K562 (cell line): ENCODE results near the gene ADNP. TPM values are rescaled to one million over a fixed set of nuclear protein-coding genes. Genes with fewer than 3 reads are reported as not detected.

Experiments
- ATAC-seq: fragments of 200-7000 bp; cut with Tn5 transposase; 3 replicates; pipeline ENCODE4 v1.9.1; 2020; ENCODE audit warnings: moderate library complexity
- BruUV-seq: library from RNA; stranded (reverse); fragments of 400-500 nt; replicated peaks from 2 replicates; lab custom pipeline; 2021; lab: Mats Ljungman, UMichigan
- CTCF ChIA-PET: fragments of 300-600 bp; formaldehyde crosslinking; extraction: SDS; loops from one replicate; lab custom pipeline; 2021; ENCODE audit warnings: low intra/inter-chr PET ratio; lab: Yijun Ruan, JAX
- POLR2A ChIA-PET: fragments of 300-600, 350-650 bp; sonication (Branson Sonifier 250); formaldehyde crosslinking; extraction: SDS; loops from one replicate; lab custom pipeline; 2021; ENCODE audit warnings: antibody characterized with exemption, inconsistent platforms; lab: Yijun Ruan, JAX
- DNase-seq, 4 experiments: peaks; one replicate each; pipeline versions ENCODE4 v3.0.0 to v3.0.0-alpha.2; 2011 to 2018; ENCODE audit warnings: low spot score in 3 of 4, mixed read lengths in 3 of 4; ENCODE audit errors: extremely low read depth in 1 of 4
- FAIRE-seq: peaks from 2 replicates; lab custom pipeline; 2011; peaks lifted over from hg19 to GRCh38; lab: Jason Lieb, UNC
- H2AFZ ChIP-seq: 2 replicates; pipeline ENCODE4 v1.6.0; 2011; ENCODE audit warnings: low read depth, low read length, control low read depth, inconsistent platforms
- H3K27ac ChIP-seq: fragments of 200-600 bp; 3 replicates; pipeline ENCODE4 v1.8.0; 2011; ENCODE audit warnings: low read depth, mild to moderate bottlenecking, control low read depth, inconsistent platforms, low read length, moderate library complexity, mixed read lengths; ENCODE audit errors: extremely low read depth
- H3K27me3 ChIP-seq, 2 experiments: fragments of 300-600 bp in 1 of 2; 2 replicates in 1 of 2; 3 replicates in 1 of 2; pipeline versions ENCODE4 v1.6.0 to v1.8.0; 2011; ENCODE audit warnings: inconsistent platforms in 2 of 2, low read length in 2 of 2, mild to moderate bottlenecking in 1 of 2, mixed read lengths in 1 of 2, moderate library complexity in 1 of 2; ENCODE audit not compliant: control insufficient read depth in 2 of 2, insufficient read depth in 2 of 2
- H3K36me3 ChIP-seq: fragments of 300-600 bp; 3 replicates; pipeline ENCODE4 v1.8.0; 2011; ENCODE audit warnings: mild to moderate bottlenecking, low read length, inconsistent platforms; ENCODE audit not compliant: control insufficient read depth, insufficient read depth
- H3K4me1 ChIP-seq, 2 experiments: fragments of 200-600 bp in 1 of 2; replicated peaks in 1 of 2; 2 replicates in 1 of 2; 3 replicates in 1 of 2; pipeline versions ENCODE4 v1.5.1 to v1.8.0; 2011; ENCODE audit warnings: inconsistent platforms in 2 of 2, low read length in 2 of 2, mild to moderate bottlenecking in 1 of 2, mixed read lengths in 1 of 2, moderate library complexity in 1 of 2; ENCODE audit not compliant: control insufficient read depth in 2 of 2, insufficient read depth in 2 of 2
- H3K4me2 ChIP-seq: 2 replicates; pipeline ENCODE4 v1.6.1; 2011; ENCODE audit warnings: low read length, control low read depth, inconsistent platforms, mixed read lengths; ENCODE audit not compliant: insufficient read depth
- H3K4me3 ChIP-seq: fragments of 200-600 bp; sonication (generic), shearing (Covaris generic); 2 replicates; pipeline ENCODE4 v1.5.1; 2016; ENCODE audit warnings: control low read depth, inconsistent platforms
- H3K79me2 ChIP-seq: fragments of 200-600 bp; 3 replicates; pipeline ENCODE4 v1.8.0; 2011; ENCODE audit warnings: low read length, inconsistent platforms; ENCODE audit not compliant: control insufficient read depth, insufficient read depth
- H3K9ac ChIP-seq, 2 experiments: 2 replicates each; pipeline versions ENCODE4 v1.6.0 to v1.6.1; 2011; ENCODE audit warnings: low read depth in 2 of 2, low read length in 2 of 2, control low read depth in 1 of 2, inconsistent platforms in 1 of 2, mild to moderate bottlenecking in 1 of 2, mixed read lengths in 1 of 2; ENCODE audit not compliant: insufficient read depth in 1 of 2
- H3K9me1 ChIP-seq: one replicate; pipeline ENCODE4 v1.6.0; 2011; ENCODE audit warnings: inconsistent platforms, mild to moderate bottlenecking, low read length, moderate library complexity; ENCODE audit not compliant: control insufficient read depth, insufficient read depth
- H3K9me3 ChIP-seq: replicated peaks from 2 replicates; pipeline ENCODE4 v1.5.1; 2011; ENCODE audit warnings: low read depth, low read length, inconsistent platforms; ENCODE audit not compliant: control insufficient read depth, insufficient read depth
- H4K20me1 ChIP-seq: replicated peaks from 2 replicates; pipeline ENCODE4 v1.6.1; 2011; ENCODE audit warnings: low read length, inconsistent platforms, mixed read lengths; ENCODE audit not compliant: control insufficient read depth, insufficient read depth
- MAFF ChIP-seq: IDR thresholded peaks from 2 replicates; pipeline ENCODE4 v1.6.1; 2012; ENCODE audit warnings: low read length, improper control_type of control experiment
- MEF2D ChIP-seq: conservative IDR thresholded peaks from 2 replicates; pipeline ENCODE4 v1.6.1; 2016; ENCODE audit warnings: low read depth, missing genetic modification characterization, missing compliant biosample characterization
- TEAD2 ChIP-seq: fragments of 450-650 bp; IDR thresholded peaks from 2 replicates; pipeline ENCODE4 v1.6.1; 2016; ENCODE audit warnings: missing genetic modification characterization, control low read depth, missing compliant biosample characterization
- UBTF ChIP-seq, 2 experiments: IDR thresholded peaks; 2 replicates each; pipeline ENCODE4 v1.6.1; 2012; ENCODE audit warnings: improper control_type of control experiment in 2 of 2, low read depth in 2 of 2, low read length in 2 of 2, borderline replicate concordance in 1 of 2
- ZNF121 ChIP-seq: sonication (generic); formaldehyde crosslinking; conservative IDR thresholded peaks from 2 replicates; pipeline ENCODE4 v1.8.0; 2022; ENCODE audit warnings: missing genetic modification reagents
- ZNF766 ChIP-seq: fragments of 200-800 bp; sonication (Bioruptor generic); conservative IDR thresholded peaks from 2 replicates; pipeline ENCODE4 v1.6.1; 2016; ENCODE audit warnings: missing genetic modification characterization, missing compliant biosample characterization
- ZSCAN29 ChIP-seq: fragments of 450-650 bp; IDR thresholded peaks from 2 replicates; pipeline ENCODE4 v1.6.1; 2017
- WGBS: fragments of 100-300 bp; shearing (Covaris generic); methylation state at CpG from one replicate; pipeline ENCODE4 v1.1.6; 2016; ENCODE audit warnings: low coverage, mixed read lengths; ENCODE audit not compliant: insufficient coverage; ENCODE audit errors: missing lambda C conversion rate; 5-methylcytosine and 5-hydroxymethylcytosine counted together
- in situ Hi-C: fragments of 300-500 bp; cut with MboI; formaldehyde crosslinking; loops from 4 replicates; pipeline ENCODE4 v1.15.0; 2018; ENCODE audit warnings: inconsistent platforms, mixed read lengths
- intact Hi-C: fragments of 100-400 bp; cut with micrococcal nuclease; formaldehyde crosslinking; loops from 2 replicates; pipeline ENCODE4 v1.14.2; 2022
- polyA plus RNA-seq, 8 experiments: library from polyadenylated mRNA; depleted of rRNA in 4 of 8; stranded (reverse) in 5 of 8; unstranded in 3 of 8; fragments of >200 nt; fragmentation: Nextera tagmentation in 2 of 8; fragmentation: Illumina TruSeq in 1 of 8; extraction: Ambion mirVana in 2 of 8; extraction: Trizol in 1 of 8; gene quantifications; 2 replicates each; pipeline versions ENCODE4 v1.2.1 to v1.2.3, GENCODE V29; 2011 to 2014; ENCODE audit warnings: inconsistent platforms in 1 of 8, missing spikeins in 1 of 8
- total RNA-seq, 7 experiments: library from RNA; depleted of rRNA in 6 of 7; stranded (reverse); fragments of >200 nt in 6 of 7; fragmentation: Illumina TruSeq in 2 of 7; extraction: Trizol in 2 of 7; gene quantifications; 2 replicates each; pipeline versions ENCODE4 v1.2.1 to v1.2.3, GENCODE V29; 2011 to 2021; ENCODE audit warnings: low replicate concordance in 1 of 7
- TF ChIP-seq, protein P1 (sequence below): fragments of 450-650 bp; conservative IDR thresholded peaks from 2 replicates; pipeline ENCODE4 v1.6.1; 2016; ENCODE audit warnings: missing genetic modification characterization, low read depth, mild to moderate bottlenecking, missing compliant biosample characterization, moderate library complexity
- TF ChIP-seq, protein P2 (sequence below): fragments of 250-450 bp; sonication (Bioruptor Pico); IDR thresholded peaks from 2 replicates; pipeline ENCODE4 v1.4.0; 2020; ENCODE audit warnings: mild to moderate bottlenecking, moderate library complexity
- TF ChIP-seq, protein P3 (sequence below): sonication (generic); formaldehyde crosslinking; IDR thresholded peaks from 2 replicates; pipeline ENCODE4 v1.8.1; 2022; ENCODE audit warnings: missing genetic modification reagents

The ADNP gene
- total and polyA plus RNA-seq, 9 of the 15 experiments (the other 6 are each of a cell fraction or from before 2014, with no cell fraction given): 17.8 to 59.9 (median 25.3) TPM

- TF ChIP-seq, protein P1, sequence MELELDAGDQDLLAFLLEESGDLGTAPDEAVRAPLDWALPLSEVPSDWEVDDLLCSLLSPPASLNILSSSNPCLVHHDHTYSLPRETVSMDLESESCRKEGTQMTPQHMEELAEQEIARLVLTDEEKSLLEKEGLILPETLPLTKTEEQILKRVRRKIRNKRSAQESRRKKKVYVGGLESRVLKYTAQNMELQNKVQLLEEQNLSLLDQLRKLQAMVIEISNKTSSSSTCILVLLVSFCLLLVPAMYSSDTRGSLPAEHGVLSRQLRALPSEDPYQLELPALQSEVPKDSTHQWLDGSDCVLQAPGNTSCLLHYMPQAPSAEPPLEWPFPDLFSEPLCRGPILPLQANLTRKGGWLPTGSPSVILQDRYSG (tag): peak; percentile 17; the same call in 1 of the 2 replicates
Observed at GRCh38 chr20:50932016-50932485, 814 bp upstream of the ADNP start (continued).

DNA sequence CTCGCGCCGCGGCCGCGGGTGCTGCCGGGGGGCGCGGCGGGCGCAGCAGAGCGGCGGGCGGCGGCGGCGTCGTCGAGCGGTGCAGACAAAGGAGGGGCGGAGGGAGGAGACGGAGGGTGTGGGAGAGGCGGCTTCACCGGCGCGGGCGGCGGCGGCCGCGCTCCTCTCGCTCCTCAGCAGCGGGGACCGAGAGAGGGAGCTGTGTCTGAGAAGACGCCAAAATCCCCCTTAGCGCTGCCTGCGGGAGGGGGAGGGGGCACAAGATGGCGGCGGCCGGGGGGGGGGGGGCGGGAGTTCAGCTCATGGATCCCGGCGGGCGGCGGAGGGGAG lies 296 bp downstream of the ADNP start:
- Histone ChIP-seq H3K27me3 (no peaks in the 10 kb centered on the region), H3K4me2 (peak overlapping the region; percentile 83; the same call in 1 of the 2 replicates), H3K79me2 (peaks cover 48% of the 10 kb centered on the region), H3K4me3 (peak overlapping the region; percentile 71), H3K4me1 (peaks cover 12 to 19% of the 10 kb centered on the region in 2 experiments), H3K27ac (peak overlapping the region; percentile 99), H3K9me3 (no peaks in the 10 kb centered on the region), H3K9ac (peak overlapping the region; percentile 92 to 94; a peak in 3 of 4 replicates), H4K20me1 (peaks cover 11% of the 10 kb centered on the region), H3K36me3 (peaks cover 73% of the 10 kb centered on the region), H3K9me1 (no peaks in the 10 kb centered on the region), H2AFZ (no peak overlapping the region; the same call in 1 of the 2 replicates)
- intact Hi-C loops (no loop called here), in situ Hi-C loops (loop anchor here (10.0 kb wide), 1 partner anchor 116 kb away; no protein-coding TSS in a partner anchor)
- ChIA-PET CTCF (interaction anchor here (0.6 kb wide), 1 partner anchor 132 kb away, joined by 3 read pairs; no protein-coding TSS in a partner anchor), POLR2A (interaction anchor here (0.6 to 4.7 kb wide), 19 partner anchors 9 to 639 kb away, joined by 3 to 30 read pairs (median 3); partner anchors contain the start of genes BCAS4, DPM1 and MOCS3)
- DNase-seq: peak in 2 of 4 experiments; percentile 74 to 75
- whole genome bisulfite sequencing: 0% methylated on average over 20 of the region's 45 CpGs
- peak; percentile 43 for ATAC-seq
- FAIRE-seq: no peak
- BruUV-seq: no TSS peak
- TF ChIP-seq ZNF121 (CRISPR knock-in tag) (no peak), TEAD2 (no peak), UBTF (IDR thresholded peaks at IDR 0.05; ENCODE audit: borderline replicate concordance in 1 of 2, low read depth in 2 of 2, low read length in 2 of 2) (peak in 1 of 2 experiments; percentile 55; a peak in 1 of 4 replicates), ZSCAN29 (no peak), MEF2D (tag) (no peak), MAFF (no peak), ZNF766 (CRISPR knock-in tag) (no peak)
- TF ChIP-seq, protein P2, sequence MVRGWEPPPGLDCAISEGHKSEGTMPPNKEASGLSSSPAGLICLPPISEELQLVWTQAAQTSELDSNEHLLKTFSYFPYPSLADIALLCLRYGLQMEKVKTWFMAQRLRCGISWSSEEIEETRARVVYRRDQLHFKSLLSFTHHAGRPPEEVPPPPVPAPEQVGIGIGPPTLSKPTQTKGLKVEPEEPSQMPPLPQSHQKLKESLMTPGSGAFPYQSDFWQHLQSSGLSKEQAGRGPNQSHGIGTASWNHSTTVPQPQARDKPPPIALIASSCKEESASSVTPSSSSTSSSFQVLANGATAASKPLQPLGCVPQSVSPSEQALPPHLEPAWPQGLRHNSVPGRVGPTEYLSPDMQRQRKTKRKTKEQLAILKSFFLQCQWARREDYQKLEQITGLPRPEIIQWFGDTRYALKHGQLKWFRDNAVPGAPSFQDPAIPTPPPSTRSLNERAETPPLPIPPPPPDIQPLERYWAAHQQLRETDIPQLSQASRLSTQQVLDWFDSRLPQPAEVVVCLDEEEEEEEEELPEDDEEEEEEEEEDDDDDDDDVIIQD (CRISPR knock-in tag): no peak
- TF ChIP-seq, protein P3, sequence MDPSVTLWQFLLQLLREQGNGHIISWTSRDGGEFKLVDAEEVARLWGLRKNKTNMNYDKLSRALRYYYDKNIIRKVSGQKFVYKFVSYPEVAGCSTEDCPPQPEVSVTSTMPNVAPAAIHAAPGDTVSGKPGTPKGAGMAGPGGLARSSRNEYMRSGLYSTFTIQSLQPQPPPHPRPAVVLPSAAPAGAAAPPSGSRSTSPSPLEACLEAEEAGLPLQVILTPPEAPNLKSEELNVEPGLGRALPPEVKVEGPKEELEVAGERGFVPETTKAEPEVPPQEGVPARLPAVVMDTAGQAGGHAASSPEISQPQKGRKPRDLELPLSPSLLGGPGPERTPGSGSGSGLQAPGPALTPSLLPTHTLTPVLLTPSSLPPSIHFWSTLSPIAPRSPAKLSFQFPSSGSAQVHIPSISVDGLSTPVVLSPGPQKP: no peak
